GM23248 (cell line): ENCODE results near the gene TLR1. TPM values are rescaled to one million over a fixed set of nuclear protein-coding genes. Genes with fewer than 3 reads are reported as not detected.
"Not testable (repeated sequence)": the region's sequence is repeated elsewhere in the genome, so short reads cannot be mapped to it uniquely, and the experiment has no call there.

Experiments used
- DNase-seq: peaks from one replicate; pipeline ENCODE4 v3.0.0-alpha.2; 2015
- H2AFZ ChIP-seq: fragments of 200-600 bp; sonication (generic); 2 replicates; pipeline ENCODE4 v1.6.1; 2016; ENCODE audit warnings: antibody characterized with exemption
- H3F3A ChIP-seq: fragments of 200-600 bp; sonication (generic); 2 replicates; pipeline ENCODE4 v1.6.1; 2016; ENCODE audit warnings: mild to moderate bottlenecking, antibody characterized with exemption, mixed run types; ENCODE audit not compliant: insufficient read depth
- H3K27ac ChIP-seq: fragments of 200-600 bp; sonication (generic); 2 replicates; pipeline ENCODE4 v1.5.1; 2016; ENCODE audit warnings: mild to moderate bottlenecking
- H3K27me3 ChIP-seq: fragments of 200-600 bp; sonication (generic); replicated peaks from 2 replicates; pipeline ENCODE4 v1.6.1; 2016; ENCODE audit warnings: mild to moderate bottlenecking; ENCODE audit not compliant: insufficient read depth
- H3K36me3 ChIP-seq: fragments of 200-600 bp; sonication (generic); 2 replicates; pipeline ENCODE4 v1.6.1; 2016; ENCODE audit warnings: low read depth, mild to moderate bottlenecking
- H3K4me1 ChIP-seq: fragments of 200-600 bp; sonication (generic); 2 replicates; pipeline ENCODE4 v1.6.1; 2016; ENCODE audit warnings: mild to moderate bottlenecking; ENCODE audit not compliant: insufficient read depth
- H3K4me2 ChIP-seq: fragments of 200-600 bp; sonication (generic); one replicate; pipeline ENCODE4 v1.6.1; 2016; ENCODE audit warnings: mild to moderate bottlenecking; ENCODE audit not compliant: unreplicated experiment
- H3K4me3 ChIP-seq: fragments of 200-600 bp; sonication (generic); 2 replicates; pipeline ENCODE4 v1.5.1; 2016; ENCODE audit warnings: mild to moderate bottlenecking
- H3K79me2 ChIP-seq: fragments of 200-600 bp; sonication (generic); 2 replicates; pipeline ENCODE4 v1.6.1; 2016; ENCODE audit warnings: mild to moderate bottlenecking; ENCODE audit not compliant: insufficient read depth
- H3K9ac ChIP-seq: fragments of 200-600 bp; sonication (generic); 2 replicates; pipeline ENCODE4 v1.6.1; 2016; ENCODE audit warnings: mild to moderate bottlenecking
- H3K9me2 ChIP-seq: fragments of 200-600 bp; sonication (generic); 2 replicates; pipeline ENCODE4 v1.6.1; 2016; ENCODE audit warnings: mixed run types, mild to moderate bottlenecking, moderate library complexity; ENCODE audit not compliant: insufficient read depth
- H3K9me3 ChIP-seq: fragments of 200-600 bp; sonication (generic); one replicate; pipeline ENCODE4 v1.6.1; 2017; ENCODE audit warnings: low read depth
- H4K20me1 ChIP-seq: fragments of 200-600 bp; sonication (generic); 2 replicates; pipeline ENCODE4 v1.6.0; 2016; ENCODE audit not compliant: insufficient read depth
- EZH2 ChIP-seq: fragments of 200-600 bp; sonication (generic); IDR thresholded peaks from 2 replicates; pipeline ENCODE4 v1.6.1; 2018; ENCODE audit warnings: antibody characterized with exemption, mild to moderate bottlenecking; ENCODE audit not compliant: insufficient read depth, poor library complexity, severe bottlenecking
- EZH2phosphoT487 ChIP-seq: fragments of 200-600 bp; sonication (generic); IDR thresholded peaks from 2 replicates; pipeline ENCODE4 v1.6.1; 2018; ENCODE audit warnings: antibody characterized with exemption, moderate library complexity, mild to moderate bottlenecking, low read depth; ENCODE audit not compliant: insufficient read depth
- WGBS, 2 experiments: methylation state at CpG; one replicate each; pipeline ENCODE4 v1.1.6; 2015 to 2017; ENCODE audit warnings: low lambda C conversion rate in 2 of 2, low coverage in 1 of 2; ENCODE audit errors: missing lambda C conversion rate in 2 of 2; 5-methylcytosine and 5-hydroxymethylcytosine counted together
- in situ Hi-C: fragments of 300-500 bp; cut with MboI; formaldehyde crosslinking; loops from 2 replicates; pipeline ENCODE4 v1.15.0; 2020
- polyA plus RNA-seq: library from polyadenylated mRNA; unstranded; fragments of >200 nt; fragmentation: Nextera tagmentation; extraction: Ambion mirVana; gene quantifications from 2 replicates; pipeline ENCODE4 v1.2.1, GENCODE V29; 2016
- total RNA-seq: library from RNA; depleted of rRNA; stranded (reverse); fragments of >200 nt; shearing (Covaris generic); gene quantifications from 2 replicates; pipeline ENCODE4 v1.2.3, GENCODE V29; 2014

Gene TLR1
- total and polyA plus RNA-seq, 2 experiments from 2014 or later = 0.11 TPM; not detected in 1

DNA sequence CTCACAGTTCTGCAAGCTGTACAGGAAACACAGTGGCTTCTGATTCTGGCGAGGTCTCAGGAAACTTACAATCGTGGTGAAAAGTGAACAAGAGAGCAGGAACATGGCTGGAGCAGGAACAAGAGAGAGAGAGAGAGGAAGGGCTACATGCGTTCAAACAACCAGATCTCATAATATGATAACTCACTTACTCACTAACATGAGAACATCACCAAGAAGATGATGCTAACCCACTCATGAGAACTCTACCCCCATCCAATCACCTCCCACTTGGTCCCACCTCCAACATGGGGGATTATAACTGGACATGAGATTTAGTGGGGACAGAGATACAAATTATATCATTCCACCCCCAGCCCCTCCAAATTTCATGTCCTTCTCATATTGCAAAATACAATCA is 9.8 kb upstream of the TLR1 start:
- Histone ChIP-seq H4K20me1 (no peaks in the 10 kb centered on the region), H3K9ac (no peak overlapping the region), H3K9me2 (no peaks in the 10 kb centered on the region), H3K27me3 (peaks cover 26% of the 10 kb centered on the region), H3K79me2 (no peaks in the 10 kb centered on the region), H3K4me2 (no peak overlapping the region), H3K4me1 (no peaks in the 10 kb centered on the region), H3K9me3 (no peaks in the 10 kb centered on the region), H3F3A (no peaks in the 10 kb centered on the region), H2AFZ (no peak overlapping the region), H3K36me3 (no peaks in the 10 kb centered on the region), H3K27ac (no peak overlapping the region), H3K4me3 (no peak overlapping the region)
- in situ Hi-C loops = no loop called here
- 47 to 48% methylated on average over 3 of the region's 3 CpGs for WGBS, 2 experiments
- DNase-seq = no peak
- no peak for TF ChIP-seq EZH2phosphoT487
- TF ChIP-seq EZH2 = no peak

DNA sequence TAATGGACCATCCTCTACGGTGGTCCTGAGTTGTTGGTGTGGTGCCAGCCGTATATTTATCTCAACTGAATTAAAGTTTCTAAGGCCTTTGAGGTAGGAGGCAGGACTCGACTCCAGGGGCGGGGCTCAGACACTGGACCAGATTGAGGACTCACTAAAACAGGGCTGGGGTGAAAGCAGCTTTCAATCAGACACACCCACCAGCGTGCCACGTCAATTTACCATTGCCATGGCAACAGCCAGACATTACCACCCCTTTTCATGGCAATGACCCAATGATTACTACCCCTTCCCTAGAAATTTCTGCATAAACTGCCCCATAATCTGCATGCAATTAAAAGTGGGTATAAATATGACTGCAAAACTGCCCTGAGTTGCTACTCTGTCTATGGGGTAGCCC is 6.7 kb upstream of the TLR1 start:
- 0 out of 2 replicates have a peak, but pooled peaks cover 14% of the 10 kb centered on the region for H3K27me3 ChIP-seq
- H3K9me2 ChIP-seq = no peaks in the 10 kb centered on the region
- H3K4me3 ChIP-seq = no peak overlapping the region
- no peaks in the 10 kb centered on the region for H3F3A ChIP-seq
- TF ChIP-seq EZH2phosphoT487 (no peak), EZH2 (no peak)
- WGBS, 2 experiments = 53 to 58% methylated on average over 6 of the region's 6 CpGs
- H3K4me2 ChIP-seq = no peak overlapping the region
- H3K79me2 ChIP-seq = no peaks in the 10 kb centered on the region
- in situ Hi-C loops = no loop called here
- DNase-seq = no peak
- H3K9me3 ChIP-seq = no peaks in the 10 kb centered on the region
- no peak overlapping the region for H3K9ac ChIP-seq
- H4K20me1 ChIP-seq = no peaks in the 10 kb centered on the region
- H2AFZ ChIP-seq = no peak overlapping the region
- H3K36me3 ChIP-seq = no peaks in the 10 kb centered on the region
- H3K4me1 ChIP-seq = no peaks in the 10 kb centered on the region
- H3K27ac ChIP-seq = no peak overlapping the region

- H3K9me3 ChIP-seq, H4K20me1 ChIP-seq, H3K27ac ChIP-seq, H3F3A ChIP-seq, H3K4me2 ChIP-seq, H3K9me2 ChIP-seq, H3K4me1 ChIP-seq, H2AFZ ChIP-seq, H3K27me3 ChIP-seq, H3K36me3 ChIP-seq, in situ Hi-C loops, H3K9ac ChIP-seq, H3K79me2 ChIP-seq, H3K4me3 ChIP-seq, DNase-seq: not testable (repeated sequence)
- WGBS, 2 experiments = 93% methylated on average over 14 to 29 of the region's 29 CpGs
Observed at GRCh38 chr4:38807462-38807861, 2.9 kb upstream of the TLR1 start.

- H3K27ac ChIP-seq, H4K20me1 ChIP-seq, H3K27me3 ChIP-seq, H3K4me1 ChIP-seq, H3K9ac ChIP-seq, H2AFZ ChIP-seq, DNase-seq, H3F3A ChIP-seq, H3K4me2 ChIP-seq, H3K9me2 ChIP-seq, H3K4me3 ChIP-seq, in situ Hi-C loops, H3K79me2 ChIP-seq, H3K36me3 ChIP-seq, H3K9me3 ChIP-seq: not testable (repeated sequence)
- 96 to 97% methylated on average over 9 of the region's 9 CpGs for WGBS, 2 experiments
Observed at GRCh38 chr4:38806251-38806650, 1.7 kb upstream of the TLR1 start.

DNA sequence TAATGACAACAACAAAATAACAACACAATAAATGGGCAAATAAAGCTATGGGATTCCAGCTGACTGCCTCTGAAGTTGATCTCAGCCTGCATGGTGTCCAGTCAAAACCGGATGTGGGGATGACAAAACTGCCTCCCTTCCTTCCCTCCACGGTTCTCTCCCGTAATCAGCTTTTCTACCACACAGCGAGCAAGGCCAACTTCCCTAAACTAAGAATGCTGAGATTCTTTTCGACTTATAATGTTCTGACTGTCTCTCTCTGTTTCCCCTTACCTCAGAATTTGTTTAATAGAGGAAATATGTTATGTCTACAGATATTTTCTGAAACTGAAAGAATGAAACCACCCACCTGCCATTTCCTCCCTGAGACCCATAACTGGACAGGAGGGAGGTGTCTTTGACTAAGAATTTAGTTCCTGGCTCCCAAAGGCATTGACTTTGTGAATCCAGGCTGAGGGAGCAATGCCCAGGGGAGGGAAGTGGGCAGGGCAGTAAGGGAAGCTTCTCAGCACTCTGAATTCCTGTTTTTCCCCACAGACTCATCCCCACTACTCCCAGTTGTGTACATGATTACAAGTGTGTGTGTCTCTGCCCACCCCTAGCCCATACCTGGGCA is 1.0 kb upstream of the TLR1 start:
- no peaks in the 10 kb centered on the region for H4K20me1 ChIP-seq
- H3K9me2 ChIP-seq = no peaks in the 10 kb centered on the region
- no peaks in the 10 kb centered on the region for H3K9me3 ChIP-seq
- no peaks in the 10 kb centered on the region for H3F3A ChIP-seq
- no peaks in the 10 kb centered on the region for H3K27me3 ChIP-seq
- H3K9ac ChIP-seq = no peak overlapping the region
- no peak overlapping the region for H3K27ac ChIP-seq
- no peaks in the 10 kb centered on the region for H3K79me2 ChIP-seq
- TF ChIP-seq EZH2 = no peak
- no peak for TF ChIP-seq EZH2phosphoT487
- 56% methylated on average over 5 of the region's 5 CpGs for WGBS, 2 experiments
- DNase-seq = peak; percentile 12
- in situ Hi-C loops = no loop called here
- H3K4me2 ChIP-seq = peak overlapping the region; percentile 40
- H2AFZ ChIP-seq = peak overlapping the region; percentile 71
- no peaks in the 10 kb centered on the region for H3K36me3 ChIP-seq
- H3K4me1 ChIP-seq = peaks cover 8% of the 10 kb centered on the region
- H3K4me3 ChIP-seq = no peak overlapping the region
